NK-92 (cell line): Measurements from ENCODE around the gene INSR.
"Not testable (repeated sequence)": the region's sequence is repeated elsewhere in the genome, so short reads cannot be mapped to it uniquely, and the experiment has no call there.

Source experiments
- DNase-seq: peaks from one replicate; lab custom pipeline; 2025; ENCODE audit not compliant: unreplicated experiment; lab: John Stamatoyannopoulos, UW

Gene INSR

DNA sequence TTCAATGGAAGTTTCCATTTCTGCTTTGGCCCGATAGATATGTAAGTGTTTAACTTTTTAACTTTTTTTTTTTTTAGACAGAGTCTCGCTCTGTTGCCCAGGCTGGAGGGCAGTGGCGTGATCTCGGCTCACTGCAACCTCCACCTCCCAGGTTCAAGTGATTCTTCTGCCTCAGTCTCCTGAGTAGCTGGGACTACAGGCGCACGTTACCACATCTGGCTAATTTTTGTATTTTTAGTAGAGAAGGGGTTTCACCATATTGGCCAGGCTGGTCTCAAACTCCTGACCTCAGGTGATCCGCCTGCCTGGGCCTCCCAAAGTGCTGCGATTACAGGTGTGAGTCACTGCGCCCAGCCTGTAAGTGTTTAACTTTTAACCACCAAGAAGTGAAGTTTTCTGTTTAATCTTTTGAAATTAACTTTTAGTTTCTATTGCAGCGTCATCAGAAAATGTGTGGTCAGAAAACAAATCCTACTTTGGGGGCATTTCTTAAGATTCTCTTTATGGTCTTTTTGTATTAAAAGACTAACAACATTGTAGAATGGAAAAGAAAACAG, 147.0 kb downstream of the INSR start:
- not testable (repeated sequence) for DNase-seq

DNA sequence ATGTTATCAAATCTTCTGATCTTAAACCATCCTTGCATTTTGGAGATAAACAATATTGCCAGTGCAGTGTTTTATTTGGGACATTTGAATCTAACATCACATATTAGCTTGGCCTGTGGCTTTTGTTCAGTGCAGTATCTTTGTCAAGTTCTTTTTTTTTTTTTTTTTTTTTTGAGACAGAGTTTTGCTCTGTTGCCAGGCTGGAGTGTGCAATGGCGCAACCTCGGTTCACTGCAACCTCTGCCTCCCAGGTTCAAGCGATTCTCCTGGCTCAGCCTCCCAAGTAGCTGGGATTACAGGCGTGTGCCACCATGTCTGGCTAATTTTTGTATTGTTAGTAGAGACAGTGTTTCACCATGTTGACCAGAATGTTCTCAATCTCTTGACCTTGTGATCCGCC, 148.1 kb downstream of the INSR start:
- DNase-seq: not testable (repeated sequence)

DNA sequence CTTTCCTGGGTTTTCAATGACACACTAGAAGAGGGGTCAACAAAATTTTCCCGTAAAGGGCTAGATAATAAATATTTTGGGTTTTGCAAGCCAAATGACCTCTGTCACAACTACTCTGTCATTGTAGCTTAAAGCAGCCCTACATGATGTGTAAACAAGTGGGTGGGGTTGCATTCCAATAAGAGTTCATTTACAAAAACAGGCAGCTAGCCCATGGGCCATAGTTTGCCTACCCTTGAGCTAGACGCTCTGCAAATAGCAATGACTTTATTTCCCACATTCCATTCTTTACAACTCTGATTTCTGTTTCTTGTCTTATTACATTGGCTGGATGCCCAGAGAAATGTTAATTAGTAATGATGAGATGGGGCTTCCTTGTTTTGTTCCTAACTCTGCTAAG, 148.7 kb downstream of the INSR start:
- DNase-seq: no peak

DNA sequence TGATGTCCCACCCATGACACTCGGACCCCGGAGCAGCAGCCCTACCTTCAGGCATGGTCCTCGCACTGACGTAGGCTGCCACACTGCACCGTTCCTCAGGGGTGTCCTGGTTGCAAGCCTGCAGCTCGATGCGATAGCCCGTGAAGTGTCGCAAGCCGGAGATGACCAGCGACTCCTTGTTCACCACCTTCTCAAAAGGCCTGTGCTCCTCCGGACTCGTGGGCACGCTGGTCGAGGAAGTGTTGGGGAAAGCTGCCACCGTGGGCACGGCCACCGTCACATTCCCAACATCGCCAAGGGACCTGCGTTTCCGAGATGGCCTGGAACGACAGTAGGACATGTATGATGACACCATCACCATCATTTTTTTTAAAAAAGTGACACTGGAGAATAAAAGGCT, 151.4 kb downstream of the INSR start:
- DNase-seq: no peak

DNA sequence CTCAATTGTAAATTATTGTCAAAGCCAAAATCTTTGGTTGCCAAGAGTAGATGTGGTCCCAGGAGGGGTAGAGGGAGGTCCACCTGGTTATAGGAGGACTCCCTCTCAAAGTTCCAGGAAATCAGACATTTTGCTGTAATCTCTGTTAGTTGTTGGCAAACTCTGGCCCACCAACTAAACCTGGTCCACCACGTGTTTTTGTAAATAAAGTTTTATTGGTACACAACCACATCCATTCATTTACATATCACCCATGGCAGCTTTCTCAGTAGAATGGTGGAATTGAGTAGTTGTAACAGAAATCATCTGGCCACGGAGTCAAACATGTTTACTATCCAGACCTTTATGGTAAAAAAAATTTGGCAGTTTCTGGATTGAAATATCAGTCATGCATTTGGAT, 154.1 kb downstream of the INSR start:
- no peak for DNase-seq

DNA sequence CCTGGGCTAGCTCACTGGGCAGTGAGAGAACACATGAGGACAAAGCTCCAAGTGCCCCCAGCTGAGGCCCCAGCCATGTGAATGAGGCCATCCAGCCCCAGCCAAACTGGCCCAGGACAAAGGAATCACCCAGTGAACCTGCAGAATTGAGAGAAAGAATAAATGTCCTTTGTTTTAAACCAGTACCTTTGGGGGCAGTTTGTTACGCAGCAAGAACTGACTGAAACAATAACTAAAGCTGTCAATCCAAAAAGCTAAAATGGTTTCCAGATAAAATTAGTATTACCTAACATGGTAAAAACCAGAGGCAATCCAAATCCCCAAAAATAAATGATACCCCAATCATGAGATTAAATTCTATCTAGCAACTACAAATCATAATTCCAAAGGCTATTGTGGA, 155.1 kb downstream of the INSR start:
- no peak for DNase-seq

DNA sequence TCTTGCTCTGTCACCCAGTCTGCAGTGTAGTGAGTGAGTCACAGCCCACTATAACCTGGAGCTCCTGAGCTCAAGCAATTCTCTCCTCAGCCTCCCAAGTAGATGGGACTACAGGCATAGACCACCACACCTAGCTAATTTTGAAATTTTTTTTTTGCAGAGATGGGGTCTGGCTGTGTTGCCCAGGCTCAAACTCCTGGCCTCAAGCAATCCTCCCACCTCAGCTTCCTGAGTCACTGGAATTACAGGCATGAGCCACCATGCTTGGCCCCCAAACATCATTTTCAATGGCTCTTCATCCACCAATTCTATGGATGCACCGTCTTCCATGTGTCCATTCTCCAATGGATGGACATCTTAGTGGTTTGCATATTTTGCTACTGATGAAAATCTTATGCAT, 155.8 kb downstream of the INSR start:
- no peak for DNase-seq

DNA sequence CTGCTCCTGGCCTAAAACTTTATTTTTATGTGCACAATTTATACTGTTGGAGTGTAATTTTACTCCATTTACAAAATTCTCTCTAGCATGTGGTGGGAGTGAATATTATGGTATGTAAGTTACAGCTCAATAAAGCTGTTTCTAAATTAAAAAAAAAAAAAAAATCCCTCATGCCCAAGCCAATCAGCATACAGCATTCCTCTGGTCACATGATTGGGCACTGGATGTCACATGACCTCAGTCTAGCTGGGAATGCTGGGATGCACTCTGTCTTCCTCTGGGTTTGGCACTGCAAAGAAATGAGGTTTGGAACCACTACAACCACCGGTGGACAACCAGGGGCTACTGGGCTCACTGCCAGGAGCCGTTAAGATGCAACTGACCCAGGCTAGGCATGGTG, 157.1 kb downstream of the INSR start:
- DNase-seq: no peak

DNA sequence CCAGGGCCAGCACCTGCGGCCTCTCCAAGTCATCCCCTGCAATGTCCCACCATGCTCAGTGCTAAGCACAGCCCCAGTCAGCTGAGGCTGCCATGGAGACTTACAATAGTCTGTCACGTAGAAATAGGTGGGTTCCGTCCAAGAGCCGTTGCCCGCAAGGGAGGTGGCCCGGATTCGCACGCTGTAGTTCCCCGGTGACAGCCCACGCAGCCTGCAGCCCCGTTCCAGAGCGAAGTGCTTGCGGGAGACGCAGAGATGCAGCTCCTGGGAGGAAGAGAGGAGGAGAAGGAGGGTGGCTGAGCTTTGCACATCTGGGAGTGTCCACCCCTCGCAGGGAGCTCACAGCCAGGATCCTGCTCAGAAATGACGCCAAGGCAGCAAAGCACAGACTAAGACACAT, 162.2 kb downstream of the INSR start:
- DNase-seq: no peak

DNA sequence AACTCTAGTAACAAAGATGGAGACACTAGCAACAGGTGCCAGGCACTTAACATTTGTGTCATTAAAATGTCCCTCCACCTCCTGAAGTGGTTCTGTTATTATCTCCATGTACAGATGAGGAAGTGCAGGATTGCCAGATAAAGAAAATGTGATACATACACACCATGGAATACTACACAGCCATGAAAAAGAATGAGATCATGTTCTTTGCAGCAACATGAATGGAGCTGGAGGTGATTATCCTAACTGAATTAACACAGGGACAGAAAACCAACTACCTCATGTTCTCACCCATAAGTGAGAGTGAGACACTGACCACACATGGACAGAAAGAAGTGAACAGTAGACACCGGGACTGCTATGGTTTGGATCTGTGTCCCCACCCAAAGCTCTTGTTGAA, 164.2 kb downstream of the INSR start:
- DNase-seq: no peak

DNA sequence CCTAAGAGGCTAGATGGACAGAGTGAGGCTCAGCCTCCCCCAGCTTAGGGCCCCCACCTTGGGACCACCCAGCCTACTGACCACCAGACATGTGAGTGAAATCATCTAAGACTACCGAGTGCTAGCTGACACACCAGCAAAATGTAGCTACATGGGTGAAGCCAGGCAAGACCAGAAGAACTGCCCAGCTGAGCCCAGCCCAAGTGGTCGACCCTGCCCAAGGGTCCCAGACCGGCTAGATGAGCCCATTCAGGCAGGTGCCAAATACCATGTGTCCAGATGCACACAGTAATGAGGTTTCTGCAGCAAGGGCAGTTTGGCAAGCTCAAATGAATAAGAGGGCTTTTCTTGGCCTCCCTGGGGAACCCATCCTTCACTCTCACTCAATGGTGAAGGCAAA, 168.1 kb downstream of the INSR start:
- DNase-seq: no peak

DNA sequence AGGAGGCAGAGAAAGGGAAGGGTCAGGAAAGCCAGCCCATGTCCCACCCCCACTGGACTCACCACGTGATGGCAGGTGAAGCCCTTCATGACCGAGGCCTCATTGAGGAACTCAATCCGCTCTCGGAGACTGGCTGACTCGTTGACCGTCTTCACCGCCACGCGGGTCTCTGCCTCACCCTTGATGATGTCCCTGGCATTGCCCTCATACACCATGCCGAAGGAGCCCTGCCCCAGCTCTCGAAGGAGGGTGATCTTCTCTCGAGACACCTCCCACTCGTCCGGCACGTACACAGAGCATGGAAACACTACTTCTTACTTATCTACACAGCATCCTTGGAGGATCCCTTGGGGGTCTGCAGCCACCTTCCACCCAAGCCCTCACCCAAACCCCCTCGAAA, 169.0 kb downstream of the INSR start:
- DNase-seq: no peak

DNA sequence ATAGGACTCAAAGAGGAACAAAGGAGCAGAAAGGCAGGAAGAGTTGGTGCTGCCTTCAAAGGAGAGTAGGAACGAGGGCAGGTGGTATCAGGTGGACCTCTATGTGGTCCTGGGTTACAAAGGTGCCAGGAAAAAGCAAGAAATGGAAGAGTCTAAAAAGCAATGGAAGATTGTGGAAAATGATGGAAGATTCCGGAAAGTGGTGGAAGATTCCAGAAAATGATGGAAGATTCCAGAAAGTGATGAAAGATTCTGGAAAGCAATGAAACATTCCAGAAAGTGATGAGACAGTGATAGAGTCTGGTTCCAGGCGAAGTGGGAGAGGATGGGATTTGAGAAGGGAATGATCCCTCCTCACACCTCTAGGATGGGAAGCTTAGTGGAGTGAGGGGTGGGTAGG, 169.4 kb downstream of the INSR start:
- no peak for DNase-seq

DNA sequence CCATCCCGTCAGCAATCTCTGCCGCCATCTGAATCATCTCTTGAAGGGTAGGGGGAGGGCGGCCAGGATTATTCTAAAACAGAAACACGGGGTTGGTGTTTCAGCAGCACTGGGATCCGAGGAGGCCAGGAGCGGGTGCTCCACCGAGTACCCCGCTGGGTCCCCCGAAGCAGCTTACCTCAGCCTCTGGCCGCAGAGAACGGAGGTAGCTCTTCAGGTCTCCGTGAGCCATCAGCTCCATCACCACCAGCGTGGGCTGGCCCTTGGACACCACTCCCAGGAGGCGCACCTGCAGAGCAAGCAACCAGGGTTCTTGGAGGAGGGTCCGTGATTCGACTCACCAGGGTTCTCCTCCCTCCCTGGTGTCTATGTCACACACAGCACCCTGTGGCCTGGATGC, 171.5 kb downstream of the INSR start:
- no peak for DNase-seq

DNA sequence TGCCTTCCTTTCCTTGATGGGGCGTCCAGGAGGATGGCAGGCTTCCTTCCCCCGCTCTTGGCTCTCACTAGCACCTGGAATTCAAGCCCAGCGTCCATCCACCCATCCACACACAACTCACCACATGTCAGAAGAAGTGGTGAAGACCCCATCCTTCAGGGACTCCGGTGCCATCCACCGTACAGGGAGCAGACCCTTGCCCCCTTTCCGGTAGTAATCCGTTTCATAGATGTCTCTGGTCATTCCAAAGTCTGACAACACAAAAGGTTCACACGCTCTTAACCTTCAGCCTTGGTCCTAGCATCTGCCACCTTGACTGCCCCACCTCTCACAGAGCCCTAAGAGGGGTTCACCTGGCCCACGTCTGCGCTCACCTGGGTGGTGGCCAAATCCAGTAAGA, 173.7 kb downstream of the INSR start:
- no peak for DNase-seq

DNA sequence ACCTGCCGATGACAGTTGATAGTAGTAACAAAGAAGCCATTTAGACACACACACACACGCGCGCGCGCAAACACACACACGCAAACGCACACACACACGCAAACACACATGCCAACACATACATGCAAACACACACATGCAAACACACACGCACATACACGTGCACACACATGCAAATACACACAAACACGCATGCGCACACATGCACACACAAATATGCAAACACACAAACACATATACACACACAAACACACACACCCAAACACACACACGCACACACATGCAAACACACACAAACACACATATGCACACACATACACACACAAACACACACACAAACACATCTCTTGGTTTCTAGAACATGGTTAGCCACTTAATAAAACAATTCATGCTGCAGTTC, 174.6 kb downstream of the INSR start:
- DNase-seq: no peak

DNA sequence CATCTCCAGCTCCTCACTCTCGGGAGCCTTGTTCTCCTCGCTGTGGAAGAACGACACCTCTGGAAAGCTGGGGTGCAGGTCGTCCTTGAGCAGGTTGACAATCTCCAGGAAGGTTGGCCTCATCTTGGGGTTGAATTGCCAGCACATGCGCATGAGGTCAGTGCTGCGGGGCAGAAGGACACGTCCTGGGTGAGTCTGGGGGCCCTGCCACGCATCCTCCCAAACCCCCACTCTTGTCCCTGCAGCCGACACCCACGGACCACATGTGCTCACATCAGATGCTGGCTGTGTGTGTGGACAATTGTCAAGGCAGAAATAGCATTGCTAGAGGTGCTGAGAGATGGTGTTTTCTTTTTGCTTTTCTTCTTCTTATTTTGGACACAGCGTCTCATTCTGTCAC, 177.0 kb downstream of the INSR start:
- no peak for DNase-seq

DNA sequence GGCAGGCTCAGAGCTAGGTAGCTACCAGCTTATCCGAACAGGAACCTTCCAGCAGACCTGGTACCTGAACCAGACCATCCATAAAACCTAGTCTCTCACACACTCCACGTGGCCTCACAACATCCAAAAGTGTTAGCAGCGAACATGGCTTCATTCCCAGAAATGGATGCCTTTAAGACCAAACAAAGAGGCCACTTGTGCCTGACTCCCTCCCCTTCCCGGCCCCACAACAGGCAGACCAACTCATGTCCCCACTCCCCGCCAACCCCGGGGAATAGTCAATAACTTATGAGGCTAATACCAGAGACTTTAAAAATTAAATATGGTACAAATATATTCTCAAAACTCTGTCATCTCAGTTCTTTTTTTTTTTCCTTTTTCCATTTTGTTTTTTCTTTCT, 178.5 kb downstream of the INSR start:
- DNase-seq: no peak

DNA sequence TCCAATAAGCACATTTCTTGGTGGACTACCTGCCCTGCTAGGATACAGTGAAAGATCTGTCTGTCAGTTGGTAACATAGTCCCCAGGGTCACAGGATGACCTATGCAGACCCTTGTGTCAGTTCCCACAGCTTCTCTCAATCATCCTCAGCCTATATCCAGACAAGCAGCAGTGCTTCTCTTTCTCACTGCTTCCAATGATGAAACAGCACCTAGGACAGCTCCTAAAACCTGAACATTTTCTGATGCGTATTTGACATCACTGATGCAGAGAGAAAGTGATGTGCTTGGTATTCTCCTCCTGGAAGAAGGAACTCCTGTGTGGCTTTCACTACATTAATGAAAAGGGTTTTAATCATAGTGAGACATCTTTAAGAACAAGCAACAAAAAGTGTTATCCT, 181.0 kb downstream of the INSR start:
- no peak for DNase-seq

DNA sequence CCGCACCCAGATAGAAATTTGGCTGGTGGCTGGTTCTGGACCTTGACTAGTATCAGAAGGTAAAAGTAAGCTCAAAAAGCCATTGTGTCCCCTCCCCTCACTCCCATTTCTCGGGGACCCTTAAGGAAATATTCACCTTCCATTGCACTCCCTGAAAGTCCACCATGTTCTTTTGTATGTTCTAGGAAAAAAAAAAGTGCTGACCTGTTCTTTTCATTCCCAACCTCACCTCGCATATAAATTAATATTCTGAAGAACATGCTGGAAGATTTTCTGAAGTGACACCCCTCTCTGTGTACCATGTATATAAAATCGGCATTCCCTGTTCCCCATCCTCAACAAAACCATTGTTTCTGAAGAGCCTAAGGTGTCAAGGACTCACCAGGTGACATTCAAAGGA, 181.5 kb downstream of the INSR start:
- DNase-seq: no peak

DNA sequence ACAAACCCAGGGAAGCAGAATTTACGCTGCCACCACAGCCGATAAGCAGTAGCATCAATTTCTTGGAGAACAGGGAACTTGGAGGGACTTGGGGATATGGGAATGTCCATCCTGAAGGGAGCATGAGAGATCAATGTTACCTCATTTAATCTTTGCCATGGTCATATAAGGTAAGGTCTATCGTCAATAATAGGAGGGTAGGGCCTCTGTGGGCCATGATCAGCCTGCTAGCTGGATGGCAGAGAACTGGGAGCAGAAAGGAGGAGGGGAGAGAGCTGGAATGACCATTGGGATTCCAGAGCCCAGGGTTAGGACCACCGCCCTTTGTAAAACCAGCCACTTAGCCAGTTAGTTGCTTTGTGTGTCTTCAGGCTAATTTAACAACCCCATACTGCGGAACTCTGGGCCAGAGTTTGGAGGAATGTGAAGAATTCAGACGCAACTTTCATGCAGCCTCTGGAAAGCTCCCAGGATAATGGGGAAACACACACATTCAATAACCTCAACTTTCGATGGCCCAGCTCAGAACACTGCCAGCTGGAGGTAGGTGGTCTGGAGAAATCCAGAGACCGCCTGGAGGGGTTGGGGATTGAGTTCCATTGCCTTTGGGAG, 184.4 kb downstream of the INSR start:
- no peak for DNase-seq

DNA sequence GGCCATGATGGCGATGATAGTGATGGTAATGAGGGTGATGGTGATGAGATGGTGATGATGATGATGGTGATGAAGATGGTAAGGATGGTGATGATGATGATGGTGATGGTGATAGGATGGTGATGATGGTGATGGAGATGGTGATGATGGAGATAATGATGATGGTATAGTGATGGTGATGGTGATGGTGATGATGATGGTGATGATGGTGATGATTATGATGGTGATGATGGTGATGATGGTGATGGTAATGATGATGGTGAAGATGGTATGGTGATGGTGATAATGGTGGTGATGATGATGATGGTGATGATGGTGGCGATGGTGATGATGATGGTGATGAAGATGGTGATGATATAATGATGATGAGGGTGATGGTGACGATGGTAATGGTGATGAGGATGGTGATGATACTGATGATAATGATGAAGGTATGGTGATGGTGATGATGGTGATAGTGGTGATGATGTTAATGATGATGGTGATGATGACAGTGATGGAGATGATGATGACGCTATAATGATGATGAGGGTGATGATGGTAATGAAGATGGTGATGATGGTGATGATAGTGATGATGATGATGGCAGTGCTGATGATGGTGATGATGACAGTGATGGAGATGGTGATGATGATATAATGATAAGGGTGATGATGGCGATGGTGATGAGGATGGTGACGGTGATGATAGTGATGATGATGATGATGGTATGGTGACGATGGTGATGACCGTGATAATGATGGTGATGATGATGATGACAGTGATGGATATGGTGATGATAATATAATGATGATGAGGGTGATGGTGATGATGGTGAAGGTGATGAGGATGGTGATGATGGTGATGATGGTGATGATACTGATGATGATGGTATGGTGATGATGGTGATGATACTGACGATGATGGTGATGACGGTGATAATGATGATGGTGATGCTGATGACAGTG, 187.2 kb downstream of the INSR start:
- no peak for DNase-seq
